ENCODE measurements around the gene TMEM259.
A peak's percentile ranks its signal among the peaks of the same experiment; 100 is the strongest.

DNA sequence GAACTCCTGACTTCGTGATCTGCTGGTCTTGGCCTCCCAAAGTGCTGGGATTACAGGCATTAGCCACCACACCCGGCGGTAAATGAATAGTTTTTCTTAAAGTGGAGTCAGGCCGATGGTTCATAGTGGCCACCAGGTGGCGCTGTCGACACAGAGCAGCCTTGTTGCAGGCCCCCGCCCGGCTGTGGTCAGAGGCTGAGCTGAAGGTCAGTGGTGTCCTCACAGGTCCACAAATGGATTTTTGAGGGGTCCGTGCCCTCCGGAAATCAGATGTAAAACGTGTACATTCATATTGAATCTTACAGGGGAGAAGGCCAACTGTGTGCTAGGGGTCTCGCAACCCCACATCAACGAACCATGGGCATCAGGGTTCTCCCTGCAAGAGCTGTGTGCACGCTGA, 50.2 kb downstream of the TMEM259 start:
- TF ChIP-seq ZNF446 (CRISPR knock-in tag; IDR thresholded peaks at IDR 0.05) (no peak), POLR2A (IDR thresholded peaks at IDR 0.05; ENCODE audit: insufficient read depth in 1 of 2, low read depth in 2 of 2, low read length in 2 of 2) (no peak), ZNF614 (CRISPR knock-in tag; IDR thresholded peaks at IDR 0.05; ENCODE audit: borderline replicate concordance) (no peak), PHB2 (IDR thresholded peaks at IDR 0.05; ENCODE audit: partially characterized antibody) (no peak)
- TF ChIP-seq, protein P1, sequence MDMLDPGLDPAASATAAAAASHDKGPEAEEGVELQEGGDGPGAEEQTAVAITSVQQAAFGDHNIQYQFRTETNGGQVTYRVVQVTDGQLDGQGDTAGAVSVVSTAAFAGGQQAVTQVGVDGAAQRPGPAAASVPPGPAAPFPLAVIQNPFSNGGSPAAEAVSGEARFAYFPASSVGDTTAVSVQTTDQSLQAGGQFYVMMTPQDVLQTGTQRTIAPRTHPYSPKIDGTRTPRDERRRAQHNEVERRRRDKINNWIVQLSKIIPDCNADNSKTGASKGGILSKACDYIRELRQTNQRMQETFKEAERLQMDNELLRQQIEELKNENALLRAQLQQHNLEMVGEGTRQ (IDR thresholded peaks at IDR 0.05; ENCODE audit: low read depth, low read length) = no peak
- TF ChIP-seq, protein P1 (CRISPR knock-in tag; IDR thresholded peaks at IDR 0.05; ENCODE audit: borderline replicate concordance) = no peak
- TF ChIP-seq, protein P2, sequence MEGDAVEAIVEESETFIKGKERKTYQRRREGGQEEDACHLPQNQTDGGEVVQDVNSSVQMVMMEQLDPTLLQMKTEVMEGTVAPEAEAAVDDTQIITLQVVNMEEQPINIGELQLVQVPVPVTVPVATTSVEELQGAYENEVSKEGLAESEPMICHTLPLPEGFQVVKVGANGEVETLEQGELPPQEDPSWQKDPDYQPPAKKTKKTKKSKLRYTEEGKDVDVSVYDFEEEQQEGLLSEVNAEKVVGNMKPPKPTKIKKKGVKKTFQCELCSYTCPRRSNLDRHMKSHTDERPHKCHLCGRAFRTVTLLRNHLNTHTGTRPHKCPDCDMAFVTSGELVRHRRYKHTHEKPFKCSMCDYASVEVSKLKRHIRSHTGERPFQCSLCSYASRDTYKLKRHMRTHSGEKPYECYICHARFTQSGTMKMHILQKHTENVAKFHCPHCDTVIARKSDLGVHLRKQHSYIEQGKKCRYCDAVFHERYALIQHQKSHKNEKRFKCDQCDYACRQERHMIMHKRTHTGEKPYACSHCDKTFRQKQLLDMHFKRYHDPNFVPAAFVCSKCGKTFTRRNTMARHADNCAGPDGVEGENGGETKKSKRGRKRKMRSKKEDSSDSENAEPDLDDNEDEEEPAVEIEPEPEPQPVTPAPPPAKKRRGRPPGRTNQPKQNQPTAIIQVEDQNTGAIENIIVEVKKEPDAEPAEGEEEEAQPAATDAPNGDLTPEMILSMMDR (CRISPR knock-in tag; IDR thresholded peaks at IDR 0.05) = peak; percentile 79

All from HepG2 (cell line).